RWPE1 (cell line): ENCODE measurements around the gene C10orf90.

Source experiments
- CTCF ChIA-PET: fragments of 350-600 bp; sonication (Branson Sonifier 250); formaldehyde crosslinking; extraction: SDS; loops from one replicate; lab custom pipeline; 2021; lab: Yijun Ruan, JAX
- POLR2A ChIA-PET: fragments of 400-600 bp; formaldehyde crosslinking; extraction: SDS; loops from one replicate; lab custom pipeline; 2020; ENCODE audit warnings: antibody characterized with exemption; ENCODE audit not compliant: low non-redundant PET; lab: Yijun Ruan, JAX
- DNase-seq: peaks from one replicate; pipeline ENCODE4 v3.0.0; 2012; ENCODE audit warnings: low spot score
- H3K27ac ChIP-seq: fragments of 450-650 bp; 2 replicates; pipeline ENCODE4 v1.5.1; 2017
- CTCF ChIP-seq: fragments of 450-650 bp; conservative IDR thresholded peaks from 2 replicates; pipeline ENCODE4 v1.5.1; 2017; ENCODE audit warnings: low read depth, mild to moderate bottlenecking

C10orf90 gene

DNA sequence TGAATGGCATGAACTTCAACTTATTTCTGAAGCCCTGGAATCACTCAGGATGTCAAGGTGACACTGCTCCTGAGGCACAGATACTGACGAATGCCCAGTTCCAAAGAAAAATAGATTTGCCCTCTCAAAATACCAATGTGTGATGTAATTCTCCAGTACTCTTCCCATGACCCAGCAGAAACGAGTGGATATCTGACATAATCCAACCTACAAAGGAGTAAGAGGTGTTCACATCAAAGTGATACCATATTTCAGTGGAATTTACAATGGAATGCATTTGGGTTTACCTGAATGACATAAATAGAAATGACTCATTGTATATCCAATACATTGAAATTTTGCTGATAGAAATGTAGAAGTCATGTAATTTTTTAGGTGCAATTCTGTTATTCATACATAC lies 161.3 kb downstream of the C10orf90 start:
- CTCF ChIA-PET, result no interaction called here
- POLR2A ChIA-PET, result no interaction called here
- no peak for DNase-seq
- no peak for TF ChIP-seq CTCF
- H3K27ac ChIP-seq, result no peak overlapping the region

- no peak overlapping the region for H3K27ac ChIP-seq
- CTCF ChIA-PET, result no interaction called here
- DNase-seq, result no peak
- no peak for TF ChIP-seq CTCF
- POLR2A ChIA-PET, result no interaction called here
Observed at GRCh38 chr10:126508535-126509040, 161.9 kb downstream of the C10orf90 start.

DNA sequence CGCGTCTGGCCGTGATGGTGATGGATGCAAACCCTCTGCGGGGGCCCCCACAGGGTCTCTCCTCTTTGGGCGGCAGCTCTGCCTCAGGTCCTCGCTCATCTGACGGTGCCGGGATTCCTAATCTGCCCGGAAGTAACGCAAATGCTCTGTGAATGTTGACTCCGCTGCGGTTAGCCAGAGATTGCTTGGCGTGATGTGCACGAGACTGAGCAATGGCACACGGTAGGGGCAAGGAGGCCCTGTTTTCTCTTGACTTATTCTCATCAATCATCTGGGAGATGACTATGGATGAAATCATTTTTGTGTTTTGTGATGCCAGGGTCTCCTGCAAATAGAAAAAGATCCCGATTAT lies 165.8 kb downstream of the C10orf90 start:
- CTCF ChIA-PET, result no interaction called here
- DNase-seq, result no peak

GRCh38 chr10:126504063-126504760 lies 166.3 kb downstream of the C10orf90 start:
- no peak overlapping the region for H3K27ac ChIP-seq
- ChIA-PET POLR2A (interaction anchor here (0.6 kb wide), 1 partner anchor 126 kb away, joined by 3 read pairs; no protein-coding TSS in a partner anchor), CTCF (interaction anchor here (0.5 to 1.7 kb wide), 13 partner anchors 10 to 759 kb away, joined by 3 to 7 read pairs (median 3); no protein-coding TSS in a partner anchor)
- no peak; the same call in 1 of the 2 replicates for TF ChIP-seq CTCF
- peak; percentile 49 for DNase-seq

More for the DNA sequence above, 165.8 kb downstream of the C10orf90 start:
- POLR2A ChIA-PET, result no interaction called here
- H3K27ac ChIP-seq, result no peak overlapping the region
- no peak for TF ChIP-seq CTCF

GRCh38 chr10:126503392-126504062 lies 167.0 kb downstream of the C10orf90 start:
- POLR2A ChIA-PET, result no interaction called here

GRCh38 chr10:126502441-126502840 lies 168.1 kb downstream of the C10orf90 start:
- ChIA-PET POLR2A (no interaction called here), CTCF (no interaction called here)
- H3K27ac ChIP-seq, result no peak overlapping the region
- DNase-seq, result no peak
- no peak for TF ChIP-seq CTCF

More at GRCh38 chr10:126503392-126504062, 167.0 kb downstream of the C10orf90 start:
- H3K27ac ChIP-seq, result no peak overlapping the region
- CTCF ChIA-PET, result interaction anchor here (0.5 to 1.7 kb wide), 13 partner anchors 9 to 759 kb away, joined by 3 to 7 read pairs (median 3); no protein-coding TSS in a partner anchor
- TF ChIP-seq CTCF, result no peak
- no peak for DNase-seq
